HG03039 (cell line): ENCODE data around the gene RASAL2.
A peak's percentile ranks its signal among the peaks of the same experiment; 100 is the strongest.
"Not testable (repeated sequence)": the region's sequence is repeated elsewhere in the genome, so short reads cannot be mapped to it uniquely, and the experiment has no call there.

ENCODE experiments used
- ATAC-seq: cut with Tn5 transposase; IDR thresholded peaks from one replicate; pipeline ENCODE4 v1.9.1; 2021; ENCODE audit warnings: mild to moderate bottlenecking, moderate library complexity; ENCODE audit not compliant: unreplicated experiment

The RASAL2 gene

DNA sequence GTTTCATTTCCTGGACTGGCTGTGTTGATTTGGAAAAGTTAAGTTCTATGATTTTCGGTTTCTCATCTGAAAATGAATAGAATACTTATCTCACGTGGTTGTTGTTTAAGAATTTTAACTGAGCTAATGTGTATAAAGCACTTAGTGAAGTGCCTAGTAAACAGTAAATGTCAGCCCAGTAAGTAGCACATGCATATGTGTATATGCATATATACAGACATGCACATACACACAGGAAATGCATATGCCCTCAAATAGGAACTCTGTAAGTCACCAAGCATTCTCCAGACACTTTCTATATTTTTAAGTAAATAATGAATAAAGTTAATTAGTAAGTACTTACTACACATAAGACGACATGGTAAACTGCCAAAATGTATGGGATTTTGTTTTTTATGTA lies 274.3 kb downstream of the RASAL2 start:
- no peak for ATAC-seq

DNA sequence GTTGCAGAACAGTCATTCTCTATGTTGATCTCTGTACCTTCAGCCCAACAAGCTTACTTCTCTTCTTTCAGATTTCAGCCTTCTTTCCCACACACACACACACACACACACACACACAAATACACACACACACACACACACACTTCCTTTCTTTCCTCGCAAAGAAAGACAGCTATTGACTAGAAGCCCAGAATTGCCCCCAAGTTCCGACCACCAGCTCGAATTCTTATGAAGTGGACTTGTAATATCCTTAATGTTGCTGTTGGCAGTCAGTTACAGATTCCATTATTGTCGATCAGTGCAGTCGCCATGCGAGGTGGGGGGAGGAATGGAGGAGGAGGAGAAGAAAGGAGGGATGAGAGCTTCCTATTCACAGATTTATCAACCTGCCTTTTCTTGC lies 277.3 kb downstream of the RASAL2 start:
- no peak for ATAC-seq

DNA sequence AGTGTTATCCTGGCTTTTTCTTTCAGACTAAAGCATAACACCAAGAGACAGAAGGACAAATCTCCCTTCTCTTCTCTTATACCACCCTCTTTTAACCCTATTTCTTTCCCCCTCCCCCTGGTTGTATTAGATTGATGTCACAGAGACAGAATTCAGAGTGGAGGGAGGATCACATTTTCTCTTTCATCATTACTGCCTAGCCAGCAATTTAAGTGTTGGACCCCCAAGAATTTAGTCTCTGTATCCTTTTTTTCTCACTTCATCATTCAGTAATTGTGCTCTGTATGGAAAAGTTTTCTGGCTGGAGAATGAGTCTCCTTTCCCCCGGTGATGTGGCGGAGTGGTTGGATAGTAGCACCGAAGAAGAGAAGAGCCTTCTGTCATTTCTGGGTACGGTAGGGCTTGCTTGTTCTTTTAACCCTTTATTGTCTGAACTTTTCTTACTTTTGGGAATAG lies 278.1 kb downstream of the RASAL2 start:
- ATAC-seq, result no peak

GRCh38 chr1:178374016-178374415 lies 280.1 kb downstream of the RASAL2 start:
- ATAC-seq, result no peak

DNA sequence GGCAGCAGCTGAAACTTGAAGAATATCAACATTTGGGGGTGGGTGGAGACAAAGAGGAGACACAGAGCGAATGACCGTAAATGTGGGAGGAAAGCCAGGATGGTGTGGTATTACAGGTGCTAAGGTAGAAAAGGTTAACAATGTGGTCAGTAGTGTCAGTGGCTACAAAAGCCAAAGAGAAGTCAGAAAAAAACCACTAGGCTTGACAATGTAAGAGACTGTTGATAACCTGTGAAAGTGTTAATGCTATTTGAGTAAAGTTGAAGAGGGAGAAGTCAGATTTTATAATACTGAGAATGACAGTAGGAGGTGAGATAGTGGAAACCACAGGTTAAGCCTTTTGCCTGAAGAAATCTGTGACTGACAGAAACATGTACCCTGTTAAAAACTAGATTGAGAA lies 282.1 kb downstream of the RASAL2 start:
- no peak for ATAC-seq

- ATAC-seq, result no peak
Observed at GRCh38 chr1:178379807-178380206, 285.9 kb downstream of the RASAL2 start.

DNA sequence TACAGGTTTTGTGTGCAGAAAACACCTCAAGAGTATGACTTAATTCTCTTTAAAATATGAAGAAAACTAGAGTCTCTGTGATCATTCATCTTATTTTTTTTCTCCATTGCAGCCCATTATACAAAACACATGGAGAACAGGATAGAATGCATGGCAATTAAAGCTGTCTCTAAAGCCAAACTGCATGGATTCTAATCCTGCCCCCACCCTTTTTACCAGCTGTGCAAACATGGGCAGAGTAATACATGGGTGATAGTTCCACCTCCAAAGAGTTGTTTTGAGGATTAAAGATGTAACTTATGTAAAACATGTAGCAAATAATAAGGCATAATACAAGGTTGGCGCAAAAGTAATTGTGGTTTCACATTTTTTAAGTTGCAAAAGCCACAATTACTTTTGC lies 288.5 kb downstream of the RASAL2 start:
- no peak for ATAC-seq

- ATAC-seq, result no peak
Observed at GRCh38 chr1:178385662-178386061, 291.8 kb downstream of the RASAL2 start.

DNA sequence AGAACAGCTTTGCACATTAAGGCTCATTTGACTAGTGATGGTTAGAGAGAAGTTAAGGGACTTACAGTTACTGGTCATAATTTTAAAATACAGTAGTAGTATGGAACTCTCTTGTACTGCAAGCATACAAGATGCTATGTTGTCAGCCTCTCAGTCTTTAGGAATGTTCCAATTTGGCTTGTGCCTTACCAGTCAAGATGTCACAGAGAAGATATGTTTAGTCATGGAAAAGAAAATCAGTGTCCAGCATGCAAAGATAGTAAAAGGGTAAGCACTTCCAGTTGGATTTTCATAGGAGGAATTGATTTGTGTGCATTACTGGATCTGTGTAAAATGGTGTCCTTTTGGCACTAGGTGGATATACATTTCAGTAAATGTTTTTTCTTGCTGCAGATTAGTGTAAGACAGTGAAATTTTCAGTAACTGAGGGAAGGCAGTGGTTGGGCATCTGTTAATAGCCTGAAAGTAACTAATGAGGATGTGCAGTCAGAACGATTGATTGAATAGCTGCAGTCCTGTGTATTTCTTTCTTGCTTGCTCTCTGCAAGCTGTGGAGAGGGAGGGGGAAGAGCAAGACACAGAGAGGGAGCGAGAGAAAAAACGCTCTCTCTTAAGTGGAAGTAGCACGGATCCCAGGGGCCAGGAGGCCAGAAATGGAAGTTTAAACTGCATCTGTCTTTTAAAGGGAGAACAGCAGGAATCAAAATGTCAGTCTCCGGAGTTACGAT lies 294.7 kb downstream of the RASAL2 start:
- ATAC-seq, result no peak

- no peak for ATAC-seq
Observed at GRCh38 chr1:178389441-178389840, 295.5 kb downstream of the RASAL2 start.

DNA sequence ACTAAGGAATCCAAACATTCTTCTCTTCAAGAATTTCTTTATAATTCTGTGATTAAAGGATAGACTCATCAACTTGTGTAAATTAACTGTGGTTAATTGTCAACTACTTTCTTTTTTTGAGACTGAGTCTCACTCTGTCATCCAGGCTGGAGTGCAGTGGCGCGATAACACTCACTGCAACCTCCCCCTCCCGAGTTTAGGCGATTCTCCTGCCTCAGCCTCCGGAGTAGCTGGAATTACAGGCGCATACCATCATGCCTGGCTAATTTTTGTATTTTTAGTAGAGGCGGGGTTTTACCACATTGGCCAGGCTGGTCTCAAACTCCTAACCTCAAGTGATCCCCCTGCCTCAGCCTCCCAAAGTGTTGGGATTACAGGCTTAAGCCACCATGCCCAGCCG lies 296.4 kb downstream of the RASAL2 start:
- not testable (repeated sequence) for ATAC-seq

GRCh38 chr1:178393370-178393769 lies 299.5 kb downstream of the RASAL2 start:
- no peak for ATAC-seq

GRCh38 chr1:178396789-178397188 lies 302.9 kb downstream of the RASAL2 start:
- no peak for ATAC-seq

DNA sequence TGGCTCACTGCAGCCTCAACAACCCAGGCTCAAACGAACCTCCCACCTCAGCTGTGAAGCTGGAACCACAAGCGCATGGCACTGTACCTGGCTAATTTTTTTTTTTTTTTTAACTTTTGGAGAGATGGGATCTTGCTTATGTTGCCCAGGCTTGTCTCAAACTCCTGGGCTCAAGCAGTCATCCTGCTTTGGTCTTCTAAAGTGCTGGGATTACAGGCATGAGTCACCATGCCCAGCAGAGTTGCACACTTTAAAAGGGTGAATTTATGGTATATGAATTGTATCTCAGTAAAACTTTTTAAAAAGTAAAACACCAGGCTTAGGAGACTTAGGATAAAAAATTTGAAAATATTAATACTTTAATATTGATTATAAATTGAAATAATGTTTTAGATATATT lies 303.8 kb downstream of the RASAL2 start:
- ATAC-seq, result no peak

DNA sequence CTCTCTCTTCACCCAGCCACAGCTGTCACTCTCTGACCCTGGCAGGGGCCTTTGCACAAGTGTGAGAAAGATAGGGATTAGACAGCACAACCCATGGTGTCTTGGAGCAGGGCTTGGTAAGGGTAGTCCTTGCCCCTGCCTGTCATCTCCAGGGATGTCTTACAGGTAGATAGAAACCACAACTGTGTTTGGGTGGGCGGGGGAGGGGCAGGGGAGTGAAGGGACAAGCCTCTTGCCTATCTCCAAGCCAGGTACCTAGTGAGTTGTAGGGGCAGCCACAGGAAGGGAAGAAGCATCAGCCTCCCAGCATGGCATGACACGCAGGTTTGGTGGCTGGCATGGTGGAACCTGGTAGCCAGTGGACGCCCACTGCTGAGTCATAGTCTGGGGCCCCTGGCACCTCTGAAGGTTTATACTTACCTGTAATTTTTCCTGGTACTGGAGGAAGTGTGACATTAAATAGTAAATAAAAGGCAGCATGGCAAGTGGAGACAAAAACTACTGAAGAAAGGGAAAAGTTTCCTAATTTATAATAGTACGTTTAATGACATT lies 305.3 kb downstream of the RASAL2 start:
- ATAC-seq, result no peak

- no peak for ATAC-seq
Observed at GRCh38 chr1:178405137-178405536, 311.2 kb downstream of the RASAL2 start.

DNA sequence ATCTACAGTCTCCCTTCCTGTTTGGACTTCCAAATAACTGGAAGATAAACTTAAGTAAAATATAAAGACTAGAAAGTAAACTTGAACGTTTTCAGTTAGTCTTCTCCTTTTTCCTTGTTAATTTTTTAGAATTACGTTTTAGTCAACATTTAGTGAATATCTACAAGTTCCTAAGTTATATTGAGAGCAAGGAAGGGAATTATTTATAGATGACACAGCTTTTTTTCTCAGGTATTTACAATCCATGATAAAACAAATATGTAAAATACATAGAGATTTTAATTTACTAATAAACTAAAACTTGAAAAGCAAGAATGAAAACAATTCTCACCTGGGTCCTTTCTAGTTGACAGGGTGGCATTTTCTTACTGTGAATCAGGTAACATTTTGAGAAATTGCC lies 313.3 kb downstream of the RASAL2 start:
- ATAC-seq, result no peak

DNA sequence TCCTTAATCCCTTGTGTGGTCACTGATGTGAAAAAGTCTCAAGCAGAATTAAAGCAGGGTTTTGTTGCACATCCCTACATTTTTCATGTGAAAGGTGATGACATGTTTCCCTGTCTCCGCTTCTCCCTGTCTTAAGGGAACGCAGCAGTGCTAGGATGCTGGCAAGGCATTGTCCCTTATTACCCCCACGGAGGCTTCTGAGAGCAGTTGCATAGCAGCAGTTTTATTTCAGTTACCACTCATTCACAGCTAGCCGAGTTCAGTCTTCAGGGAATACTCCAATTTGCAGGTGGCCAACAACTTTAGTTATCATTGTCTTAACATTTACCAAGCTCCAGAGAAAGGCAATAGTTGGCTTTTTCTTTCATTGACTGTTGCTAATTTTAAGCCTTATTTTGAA lies 313.8 kb downstream of the RASAL2 start:
- ATAC-seq, result no peak

DNA sequence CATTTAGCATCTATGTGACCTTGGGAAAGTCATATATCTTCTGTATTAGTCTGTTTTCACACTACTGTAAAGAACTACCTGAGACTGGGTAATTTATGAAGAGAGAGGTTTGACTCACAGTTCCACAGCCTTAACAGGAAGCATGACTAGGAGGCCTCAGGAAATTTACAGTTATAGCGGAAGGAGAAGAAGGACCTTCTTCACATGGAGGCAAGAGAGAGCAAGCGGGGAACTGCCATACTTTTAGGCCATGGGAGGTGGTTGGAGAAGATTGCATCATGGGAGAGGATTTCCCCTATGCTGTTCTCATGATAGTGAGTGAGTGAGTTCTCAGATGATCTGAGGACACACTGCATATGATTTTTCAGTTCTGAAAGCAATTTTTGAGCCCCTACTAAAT lies 315.0 kb downstream of the RASAL2 start:
- ATAC-seq, result no peak

DNA sequence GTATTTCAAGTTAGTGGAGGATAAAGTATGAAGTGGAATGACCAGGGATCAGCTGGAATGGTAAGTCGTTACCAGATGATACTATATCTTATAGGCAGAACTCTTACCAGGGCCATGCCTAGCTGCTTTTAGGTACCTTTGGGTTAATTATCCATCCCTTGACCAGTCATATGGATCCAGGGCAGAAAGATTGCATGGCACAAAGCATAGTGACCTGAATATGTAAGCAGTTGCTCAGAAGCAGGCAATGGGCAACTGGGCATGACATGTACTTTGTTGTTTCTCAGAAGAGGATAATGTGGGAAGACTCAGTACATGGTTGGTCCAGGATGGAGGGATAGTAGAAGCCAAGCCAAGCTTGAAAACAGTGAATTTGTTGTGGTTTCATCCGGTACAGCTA lies 315.6 kb downstream of the RASAL2 start:
- ATAC-seq, result no peak

DNA sequence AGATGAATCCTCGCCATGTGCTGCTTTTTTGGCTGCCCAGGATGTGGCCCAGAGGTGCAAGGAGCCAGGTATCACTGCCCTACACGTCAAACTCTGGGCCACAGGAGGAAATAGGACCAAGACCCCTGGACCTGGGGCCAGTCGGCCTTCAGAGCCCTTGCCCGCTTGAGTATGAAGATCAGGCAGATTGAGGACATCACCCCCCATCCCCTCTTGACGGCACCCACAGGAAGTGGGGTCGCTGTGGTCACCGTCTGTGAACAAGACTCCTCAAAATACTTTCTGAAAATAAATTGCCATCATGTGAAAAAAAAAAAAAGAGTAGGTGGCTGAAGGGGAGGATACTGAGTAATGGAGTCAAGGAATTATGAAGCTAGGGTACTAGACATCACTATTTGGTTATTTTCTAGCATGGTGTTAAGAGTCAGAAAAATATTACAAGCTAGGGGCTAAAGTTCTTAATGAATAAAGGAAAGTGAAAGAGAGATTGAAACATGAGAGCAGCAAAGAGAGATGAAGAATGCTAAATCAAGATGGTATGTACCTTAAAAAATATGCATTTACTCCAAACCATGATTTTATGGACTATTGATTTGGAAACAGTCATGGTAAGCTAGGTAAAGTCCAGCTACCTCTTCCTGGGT lies 318.0 kb downstream of the RASAL2 start:
- ATAC-seq, result peak; percentile 38

- peak; percentile 81 for ATAC-seq
Observed at GRCh38 chr1:178412400-178412770, 318.5 kb downstream of the RASAL2 start.
